HG03457 (cell line): ENCODE measurements around the gene VPS9D1.
"Not testable (repeated sequence)": the region's sequence is repeated elsewhere in the genome, so short reads cannot be mapped to it uniquely, and the experiment has no call there.

ENCODE experiments used
- ATAC-seq: cut with Tn5 transposase; IDR thresholded peaks from one replicate; pipeline ENCODE4 v1.9.1; 2021; ENCODE audit warnings: moderate number of reproducible peaks; ENCODE audit not compliant: unreplicated experiment

VPS9D1 gene

GRCh38 chr16:89710709-89711564 is 9.8 kb downstream of the VPS9D1 start:
- no peak for ATAC-seq

DNA sequence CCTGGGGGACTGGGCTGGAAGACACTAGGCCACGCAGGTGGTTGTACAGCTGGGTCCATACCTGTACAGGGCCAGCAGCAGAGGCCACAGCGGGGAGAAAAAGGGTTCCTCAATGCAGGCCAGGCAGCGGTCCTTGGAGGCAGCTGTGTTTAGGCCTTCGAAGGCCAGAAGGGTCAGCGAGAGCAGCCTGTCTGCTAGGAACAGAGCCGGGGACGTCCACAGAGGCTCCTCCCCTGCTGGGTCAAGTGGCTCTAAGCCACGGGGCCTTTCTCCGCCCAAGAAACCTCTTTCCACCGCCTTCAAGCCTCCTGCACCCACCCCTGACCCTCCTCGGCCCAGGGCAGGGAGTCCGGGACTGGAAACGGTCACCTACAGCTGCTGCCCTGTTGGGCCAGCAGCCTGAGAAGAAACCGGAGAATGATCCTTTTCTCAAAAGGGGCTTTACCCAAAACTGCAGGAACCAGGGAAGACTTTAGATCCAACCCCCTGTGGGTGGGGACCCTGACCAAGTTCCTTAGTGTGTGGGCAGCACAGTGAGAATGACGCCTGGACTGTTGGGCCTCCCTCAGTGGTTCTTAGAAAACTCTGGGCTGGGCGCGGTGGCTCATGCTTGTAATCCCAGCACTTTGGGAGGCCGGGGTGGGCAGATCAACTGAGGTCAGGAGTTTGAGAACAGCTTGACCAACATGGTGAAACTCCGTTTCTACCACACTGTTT is 10.8 kb downstream of the VPS9D1 start:
- no peak for ATAC-seq

DNA sequence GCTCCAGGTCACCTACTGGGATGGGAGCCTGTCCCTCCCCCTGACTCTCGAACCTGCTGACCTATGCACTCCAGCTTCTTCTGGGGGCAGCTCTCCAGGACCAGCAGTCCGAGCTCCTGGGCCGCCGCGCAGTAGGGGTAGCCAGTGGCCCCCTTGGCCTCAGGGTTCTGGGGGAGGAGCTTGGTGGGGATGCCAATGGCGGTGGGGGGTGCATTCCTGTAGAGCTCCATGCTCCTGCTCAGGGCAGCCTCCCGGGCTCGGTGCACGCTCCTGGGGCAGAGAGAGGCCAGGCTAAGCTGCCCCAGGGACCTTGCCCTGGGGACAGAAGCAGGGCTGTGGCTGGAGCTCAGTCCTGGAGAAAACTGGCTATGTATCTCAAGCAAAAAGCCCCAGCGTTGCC is 11.5 kb downstream of the VPS9D1 start:
- no peak for ATAC-seq

GRCh38 chr16:89708481-89708931 is 12.2 kb downstream of the VPS9D1 start:
- no peak for ATAC-seq

DNA sequence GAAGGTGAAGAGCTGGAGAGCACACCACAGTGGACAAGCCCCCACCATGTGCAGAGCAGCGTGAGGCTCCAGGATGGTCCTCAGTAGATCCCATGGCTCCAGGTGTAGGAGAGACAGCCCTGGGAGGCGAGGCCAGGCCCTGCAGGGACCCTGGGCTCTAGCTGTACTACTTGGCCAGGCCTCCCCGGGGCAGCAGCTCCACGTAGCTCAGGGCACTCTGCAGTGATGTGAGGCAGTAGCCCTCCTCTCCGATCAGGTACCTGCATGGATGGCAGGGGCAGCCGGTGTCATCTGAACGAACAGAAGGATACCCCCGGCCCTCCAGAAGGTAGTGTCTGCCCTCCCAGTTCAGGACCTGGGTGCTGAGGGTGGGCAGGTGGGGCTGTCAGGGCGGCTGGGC is 13.0 kb downstream of the VPS9D1 start:
- no peak for ATAC-seq

DNA sequence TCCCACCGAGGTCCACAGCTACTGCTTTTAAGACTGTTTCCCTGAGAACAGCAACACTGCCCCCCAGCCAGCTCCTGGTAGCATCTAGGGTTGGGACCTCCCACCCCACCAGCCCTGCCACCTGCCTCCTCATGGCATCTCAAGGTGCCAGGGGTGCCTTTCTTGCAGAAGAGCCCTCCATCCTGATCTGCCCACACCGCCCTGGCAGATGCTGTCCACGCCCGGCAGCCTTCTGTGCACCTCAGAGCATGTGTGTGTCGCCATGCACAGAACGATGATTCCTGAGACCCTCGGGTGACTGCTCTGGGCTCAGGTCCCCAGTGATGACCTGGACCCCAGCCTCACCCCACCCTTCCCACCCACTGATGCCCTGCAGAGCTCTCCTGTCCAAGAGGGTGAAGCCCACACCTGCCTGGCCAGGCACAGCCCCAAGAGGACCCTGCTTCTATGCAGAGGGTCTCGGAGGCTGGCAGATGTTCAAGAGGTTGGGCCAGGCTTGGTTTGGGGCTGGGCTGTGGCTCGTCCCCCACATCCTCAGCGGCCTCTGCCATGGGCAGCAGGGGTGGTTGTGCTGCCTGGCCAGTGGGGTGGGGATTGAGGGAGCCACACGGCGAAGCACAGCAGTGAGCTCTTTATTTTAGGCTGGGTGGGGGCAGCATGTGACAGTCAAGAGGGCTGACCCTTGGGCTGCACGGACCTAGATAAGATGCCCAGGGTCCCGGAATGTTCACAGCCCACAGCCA is 14.0 kb downstream of the VPS9D1 start:
- ATAC-seq, result no peak

GRCh38 chr16:89705006-89705405 is 15.7 kb downstream of the VPS9D1 start:
- no peak for ATAC-seq

DNA sequence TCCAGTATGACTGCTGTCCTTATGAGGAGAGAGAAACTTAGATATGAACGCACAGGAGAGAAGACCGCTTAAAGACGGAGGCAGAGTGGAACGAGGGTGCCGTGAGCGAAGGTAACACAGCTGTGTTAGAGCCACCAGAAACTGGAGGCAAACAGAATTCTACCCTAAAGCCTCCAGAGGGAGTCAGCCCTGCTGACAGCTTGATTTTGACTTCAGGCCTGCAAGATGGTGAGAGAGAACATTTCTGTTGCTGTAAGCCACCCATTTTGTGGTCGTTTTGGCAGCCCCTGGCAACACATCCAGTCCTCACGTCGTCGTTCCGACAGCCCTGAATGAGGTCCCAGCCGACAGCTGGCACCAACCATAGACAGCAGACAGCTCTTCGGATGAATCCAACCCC is 16.4 kb downstream of the VPS9D1 start:
- no peak for ATAC-seq

DNA sequence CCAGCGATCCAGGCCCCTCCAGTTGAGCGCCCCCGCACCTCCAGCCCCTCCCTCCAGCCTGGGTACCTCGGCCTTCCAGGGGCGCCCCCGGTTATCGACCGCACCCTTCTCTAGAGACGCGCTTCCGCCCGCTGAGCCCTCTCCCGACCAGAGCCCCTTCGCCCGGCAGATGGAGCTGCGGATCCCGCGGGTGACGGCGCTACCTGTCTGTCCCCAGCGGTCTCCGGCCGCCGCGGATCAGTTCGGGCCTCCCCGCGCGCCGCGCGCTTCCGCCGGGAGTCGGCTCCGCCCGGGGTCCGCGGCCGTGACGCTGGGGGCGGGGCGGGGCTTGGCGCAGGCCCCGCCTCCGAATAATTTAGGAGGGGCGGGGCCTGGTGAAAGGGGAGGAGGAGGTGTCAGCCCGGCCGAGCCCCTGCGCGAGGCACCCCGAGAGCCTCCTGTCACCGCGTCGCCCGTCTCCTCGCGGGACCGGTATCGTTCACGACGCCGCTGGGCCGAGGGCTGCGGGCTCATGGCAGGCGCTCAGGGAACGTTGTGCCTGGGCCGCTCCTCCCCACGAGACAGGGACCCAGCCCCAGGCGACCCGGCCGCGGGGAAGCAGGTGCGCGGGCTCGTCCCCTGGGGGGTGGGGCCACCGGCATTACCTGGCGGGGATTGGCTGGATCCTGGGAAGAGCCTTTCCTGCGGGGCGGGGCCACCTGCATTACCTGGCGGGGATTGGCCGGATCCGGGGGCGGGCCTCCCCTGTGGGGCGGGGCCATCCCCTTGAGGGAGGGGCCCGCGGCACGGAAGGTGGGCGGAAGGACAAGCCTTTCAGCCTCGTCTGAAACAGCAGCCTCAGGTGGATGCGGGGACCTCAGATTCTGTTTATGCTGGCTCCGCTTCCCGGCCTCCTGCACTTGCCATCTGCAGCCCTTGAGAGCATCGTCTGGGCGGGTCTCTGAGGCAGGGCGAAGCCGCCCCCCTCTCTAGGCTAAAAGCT is 19.0 kb downstream of the VPS9D1 start, which contains the start of gene SPATA2L:
Gene SPATA2L (minus strand): TSS at position 281 of the 982 bp plus-strand sequence. CDS start 473 bp downstream, outside the sequence.
- peak; percentile 47 for ATAC-seq

DNA sequence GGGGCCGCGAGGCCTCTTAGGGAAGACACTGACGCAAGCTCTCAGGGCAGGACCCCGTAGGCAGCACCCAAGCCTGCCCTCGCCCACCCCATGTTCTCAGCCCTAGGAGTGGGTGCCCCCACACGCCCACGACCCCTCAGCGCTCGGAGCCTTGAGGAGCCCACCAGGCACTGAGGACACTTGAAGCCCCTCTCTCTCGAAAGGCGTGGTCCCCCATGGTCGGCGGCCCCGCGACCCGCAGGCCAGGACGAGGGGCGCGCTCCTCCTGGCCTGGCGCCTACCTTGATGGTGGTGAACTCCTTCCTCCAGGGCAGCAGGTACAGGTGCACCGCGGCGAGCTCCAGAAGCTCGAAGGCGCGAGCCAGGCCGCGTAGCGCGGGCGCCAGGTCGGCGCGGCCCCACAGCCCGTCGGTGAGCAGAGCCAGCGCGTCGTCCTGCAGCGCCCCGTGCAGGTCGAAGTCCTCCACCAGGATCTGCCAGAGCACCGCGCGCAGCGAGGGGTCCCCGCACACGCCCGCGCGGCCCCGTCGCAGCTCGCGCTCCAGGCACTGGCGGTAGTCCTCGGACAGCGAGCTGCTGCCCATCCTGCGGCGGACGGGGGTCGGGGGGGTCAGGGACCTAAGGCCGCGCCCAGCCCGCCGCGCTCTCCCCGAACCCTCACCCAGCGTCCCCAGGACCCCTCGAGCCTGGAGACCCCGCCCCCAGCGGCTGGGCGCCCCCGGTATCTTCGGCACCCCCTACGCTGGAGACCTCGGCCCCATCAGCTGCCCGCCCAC is 19.9 kb downstream of the VPS9D1 start:
- no peak for ATAC-seq

GRCh38 chr16:89700100-89700648 is 20.5 kb downstream of the VPS9D1 start:
- peak; percentile 39 for ATAC-seq

DNA sequence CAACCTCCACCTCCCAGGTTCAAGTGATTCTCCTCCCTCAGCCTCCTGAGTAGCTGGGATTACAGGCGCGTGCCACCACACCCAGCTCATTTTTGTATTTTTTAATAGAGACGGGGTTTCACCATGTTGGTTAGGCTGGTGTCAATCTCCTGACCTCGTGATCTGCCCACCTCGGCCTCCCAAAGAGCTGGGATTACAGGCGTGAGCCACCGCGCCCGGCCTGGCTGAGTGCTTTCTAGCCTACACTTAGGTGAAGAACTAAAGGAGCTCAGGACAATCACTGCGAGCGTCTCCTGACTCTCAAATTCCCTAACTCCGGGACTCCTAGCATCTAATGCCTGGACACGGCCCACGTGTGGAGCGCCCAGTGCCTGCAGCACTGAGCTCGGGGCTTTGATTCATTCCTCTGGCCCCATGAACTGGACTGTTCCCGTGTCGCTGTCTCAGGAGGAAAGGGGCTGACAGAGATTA is 21.0 kb downstream of the VPS9D1 start:
- peak; percentile 2 for ATAC-seq

DNA sequence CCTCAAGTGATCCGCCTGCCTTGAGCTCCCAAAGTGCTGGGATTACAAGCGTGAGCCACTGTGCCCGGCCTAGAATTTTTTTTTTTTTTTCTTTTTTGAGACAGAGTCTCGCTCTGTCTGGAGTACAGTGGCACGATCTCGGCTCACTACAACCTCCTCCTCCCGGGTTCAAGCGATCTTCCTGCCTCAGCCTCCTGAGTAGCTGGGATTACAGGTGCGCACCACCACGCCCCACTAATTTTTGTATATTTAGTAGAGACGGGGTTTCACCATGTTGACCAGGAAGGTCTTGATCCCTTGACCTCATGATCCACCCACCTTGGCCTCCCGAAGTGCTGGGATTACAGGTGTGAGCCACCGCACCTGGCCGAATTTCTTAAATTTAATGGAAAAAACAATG is 22.0 kb downstream of the VPS9D1 start:
- ATAC-seq, result not testable (repeated sequence)

DNA sequence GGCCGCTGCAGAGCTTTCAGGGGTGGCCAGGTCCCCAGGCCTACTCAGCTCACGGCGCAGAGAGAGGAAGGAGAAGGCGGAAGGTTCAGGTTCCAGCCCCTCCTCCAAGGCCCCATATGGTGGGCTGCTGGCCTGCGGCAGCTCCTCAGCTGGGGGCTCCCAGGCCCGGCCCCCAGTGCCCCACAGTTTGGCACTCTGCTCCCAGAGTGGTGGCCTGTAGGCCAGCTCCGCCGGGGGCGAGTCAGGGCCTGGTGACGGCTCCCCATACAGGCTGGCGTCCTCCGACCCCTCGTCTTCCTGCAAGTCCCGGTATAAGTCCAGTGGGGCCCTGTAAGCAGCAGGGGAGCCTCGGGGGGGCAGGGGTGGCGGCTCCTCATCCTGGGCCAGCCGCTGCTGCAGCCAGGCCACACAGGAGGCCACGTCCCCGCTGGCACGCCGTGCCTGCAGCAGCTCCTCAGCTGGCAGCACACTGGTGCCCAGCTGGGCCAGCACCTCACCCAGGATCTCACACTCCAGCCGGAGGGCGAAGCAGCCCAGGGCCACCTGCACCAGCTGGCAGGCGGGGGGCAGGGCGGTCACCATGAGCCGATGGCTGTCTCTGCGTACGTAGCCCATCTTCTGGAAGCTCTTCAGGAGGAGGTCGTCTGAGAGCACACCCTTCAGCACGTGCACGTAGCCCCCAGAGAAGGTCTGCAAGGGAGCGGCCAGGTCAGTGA is 22.9 kb downstream of the VPS9D1 start:
- ATAC-seq, result no peak

- no peak for ATAC-seq
These were observed 23.5 kb downstream of the VPS9D1 start for GRCh38 chr16:89697161-89697615.

DNA sequence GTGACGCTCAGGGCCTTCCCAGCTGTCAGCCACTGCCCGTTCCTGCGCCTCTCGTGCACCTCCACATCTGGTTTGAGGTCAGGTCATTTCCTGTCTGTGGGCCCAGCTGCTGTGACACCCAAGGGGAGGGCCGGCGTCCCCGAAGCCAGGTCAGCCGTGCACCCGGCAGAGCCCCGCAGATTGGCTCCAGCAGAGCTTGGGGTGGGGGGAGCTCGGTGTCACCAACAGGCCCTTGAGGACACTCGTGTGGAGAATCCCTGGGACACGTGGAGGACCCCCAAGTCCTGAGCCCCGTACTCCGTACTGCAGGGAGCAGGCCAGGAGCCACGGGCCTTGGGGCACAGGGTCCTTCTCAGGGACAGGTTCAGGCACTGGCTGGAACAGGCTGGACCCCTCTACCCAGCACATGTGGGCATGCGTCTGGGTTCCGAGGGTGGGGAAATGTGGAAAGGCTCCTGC is 24.0 kb downstream of the VPS9D1 start:
- no peak for ATAC-seq

- ATAC-seq, result no peak
These were observed 24.6 kb downstream of the VPS9D1 start for GRCh38 chr16:89695875-89696669.
